NK-92 treated with Interleukin-12 subunit alpha and Interleukin-12 subunit beta, amount 100 ng/mL, for 24 hours (cell line): ENCODE measurements around the gene ELOVL7.
"Not testable (repeated sequence)": the region's sequence is repeated elsewhere in the genome, so short reads cannot be mapped to it uniquely, and the experiment has no call there.

Experiments used
- DNase-seq: peaks from one replicate; lab custom pipeline; 2025; lab: John Stamatoyannopoulos, UW

ELOVL7 gene

GRCh38 chr5:60830581-60831127 lies 13.4 kb downstream of the ELOVL7 start:
- DNase-seq = no peak

GRCh38 chr5:60829490-60830266 lies 14.4 kb downstream of the ELOVL7 start:
- no peak for DNase-seq

- DNase-seq = no peak
Observed at GRCh38 chr5:60827201-60827600, 16.9 kb downstream of the ELOVL7 start.

- no peak for DNase-seq
Observed at GRCh38 chr5:60826653-60827052, 17.4 kb downstream of the ELOVL7 start.

- no peak for DNase-seq
Observed at GRCh38 chr5:60823574-60823973, 20.5 kb downstream of the ELOVL7 start.

GRCh38 chr5:60822285-60822556 lies 21.8 kb downstream of the ELOVL7 start:
- no peak for DNase-seq

GRCh38 chr5:60821488-60822284 lies 22.4 kb downstream of the ELOVL7 start:
- DNase-seq = no peak

- DNase-seq = no peak
Observed at GRCh38 chr5:60820593-60821487, 23.2 kb downstream of the ELOVL7 start.

- DNase-seq = not testable (repeated sequence)
Observed at GRCh38 chr5:60816138-60816537, 27.9 kb downstream of the ELOVL7 start.

- DNase-seq = no peak
Observed at GRCh38 chr5:60814498-60814897, 29.6 kb downstream of the ELOVL7 start.

- DNase-seq = no peak
Observed at GRCh38 chr5:60812426-60812825, 31.6 kb downstream of the ELOVL7 start.

- no peak for DNase-seq
Observed at GRCh38 chr5:60811105-60811504, 33.0 kb downstream of the ELOVL7 start.

GRCh38 chr5:60810438-60811085 lies 33.5 kb downstream of the ELOVL7 start:
- no peak for DNase-seq

- DNase-seq = no peak
Observed at GRCh38 chr5:60809891-60810425, 34.1 kb downstream of the ELOVL7 start.

- no peak for DNase-seq
Observed at GRCh38 chr5:60806591-60807243, 37.4 kb downstream of the ELOVL7 start.

GRCh38 chr5:60805463-60805862 lies 38.6 kb downstream of the ELOVL7 start:
- DNase-seq = no peak

GRCh38 chr5:60803712-60804111 lies 40.4 kb downstream of the ELOVL7 start:
- DNase-seq = no peak

GRCh38 chr5:60802986-60803385 lies 41.1 kb downstream of the ELOVL7 start:
- no peak for DNase-seq

- DNase-seq = no peak
Observed at GRCh38 chr5:60802226-60802625, 41.8 kb downstream of the ELOVL7 start.

GRCh38 chr5:60797482-60798153 lies 46.5 kb downstream of the ELOVL7 start:
- DNase-seq = no peak
